Kidney epithelial cell (primary cell): Measurements from ENCODE around the gene ERI2. TPM values are rescaled to one million over a fixed set of nuclear protein-coding genes. Genes with fewer than 3 reads are reported as not detected.

Experiments
- DNase-seq: peaks from one replicate; pipeline ENCODE4 v3.0.0-alpha.2; 2010; ENCODE audit warnings: low read depth
- H3K27me3 ChIP-seq: 2 replicates; pipeline ENCODE4 v1.6.0; 2011; ENCODE audit warnings: low read length; ENCODE audit not compliant: control insufficient read depth, insufficient read depth
- H3K36me3 ChIP-seq: 2 replicates; pipeline ENCODE4 v1.5.1; 2011; ENCODE audit warnings: low read length; ENCODE audit not compliant: control insufficient read depth, insufficient read depth
- H3K4me3 ChIP-seq: 2 replicates; pipeline ENCODE4 v1.5.1; 2011; ENCODE audit warnings: low read depth, mild to moderate bottlenecking, control low read depth, low read length
- total RNA-seq: library from RNA; depleted of rRNA; stranded (reverse); fragments of >200 nt; gene quantifications from 2 replicates; pipeline ENCODE4 v1.2.3, GENCODE V29; 2015
- TF ChIP-seq, protein P1 (sequence below): IDR thresholded peaks from 2 replicates; pipeline ENCODE4 v1.5.1; 2011; ENCODE audit warnings: mild to moderate bottlenecking, moderate library complexity, low read length, control low read depth, inconsistent platforms; ENCODE audit not compliant: insufficient read depth, poor library complexity, severe bottlenecking

Gene ERI2
- total RNA-seq, 1 donor from 2014 or later, result 15.3 TPM

DNA sequence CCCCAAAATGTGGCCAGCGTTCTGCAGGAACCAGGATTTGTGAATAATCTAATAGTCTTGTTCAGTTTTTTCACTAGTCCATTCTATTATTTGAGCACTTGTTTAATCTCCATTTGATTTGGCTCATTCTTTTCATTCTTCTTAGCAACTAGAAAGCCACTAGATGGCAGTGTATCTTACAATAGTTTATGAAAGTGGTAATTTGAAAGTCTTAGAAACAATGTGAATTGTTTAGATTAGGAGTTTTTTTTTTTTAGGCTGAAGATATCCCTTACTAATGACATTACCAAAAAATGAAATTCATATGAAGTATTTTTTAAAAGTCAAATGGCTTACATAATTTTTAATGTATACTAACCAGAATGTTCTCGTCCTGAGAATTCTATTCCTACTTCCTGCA is 6.7 kb downstream of the ERI2 start:
- TF ChIP-seq, protein P1, sequence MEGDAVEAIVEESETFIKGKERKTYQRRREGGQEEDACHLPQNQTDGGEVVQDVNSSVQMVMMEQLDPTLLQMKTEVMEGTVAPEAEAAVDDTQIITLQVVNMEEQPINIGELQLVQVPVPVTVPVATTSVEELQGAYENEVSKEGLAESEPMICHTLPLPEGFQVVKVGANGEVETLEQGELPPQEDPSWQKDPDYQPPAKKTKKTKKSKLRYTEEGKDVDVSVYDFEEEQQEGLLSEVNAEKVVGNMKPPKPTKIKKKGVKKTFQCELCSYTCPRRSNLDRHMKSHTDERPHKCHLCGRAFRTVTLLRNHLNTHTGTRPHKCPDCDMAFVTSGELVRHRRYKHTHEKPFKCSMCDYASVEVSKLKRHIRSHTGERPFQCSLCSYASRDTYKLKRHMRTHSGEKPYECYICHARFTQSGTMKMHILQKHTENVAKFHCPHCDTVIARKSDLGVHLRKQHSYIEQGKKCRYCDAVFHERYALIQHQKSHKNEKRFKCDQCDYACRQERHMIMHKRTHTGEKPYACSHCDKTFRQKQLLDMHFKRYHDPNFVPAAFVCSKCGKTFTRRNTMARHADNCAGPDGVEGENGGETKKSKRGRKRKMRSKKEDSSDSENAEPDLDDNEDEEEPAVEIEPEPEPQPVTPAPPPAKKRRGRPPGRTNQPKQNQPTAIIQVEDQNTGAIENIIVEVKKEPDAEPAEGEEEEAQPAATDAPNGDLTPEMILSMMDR, result peak; percentile 46
- Histone ChIP-seq H3K27me3 (no peaks in the 10 kb centered on the region), H3K4me3 (no peak overlapping the region), H3K36me3 (no peaks in the 10 kb centered on the region)
- no peak for DNase-seq

DNA sequence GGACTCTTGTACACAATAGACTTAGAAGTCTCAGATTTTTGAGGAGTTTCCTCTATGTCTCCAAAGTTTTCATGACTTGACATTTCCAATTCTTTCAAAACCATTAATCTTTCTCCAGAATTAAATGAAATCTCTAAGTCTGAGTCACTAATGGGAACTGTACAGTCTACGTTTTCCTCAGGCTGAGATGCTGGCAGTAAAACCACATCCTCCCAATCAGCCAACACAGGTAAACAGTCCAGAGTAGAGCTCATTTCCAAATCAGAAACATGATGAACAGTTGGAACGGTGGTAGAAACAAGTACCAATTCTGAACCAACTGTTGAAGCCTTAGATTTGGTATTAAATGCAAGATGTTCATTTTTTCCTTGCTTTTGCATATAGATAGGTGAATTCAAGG is 7.9 kb downstream of the ERI2 start:
- H3K4me3 ChIP-seq, result no peak overlapping the region
- H3K27me3 ChIP-seq, result no peaks in the 10 kb centered on the region
- DNase-seq, result no peak
- no peaks in the 10 kb centered on the region for H3K36me3 ChIP-seq
- TF ChIP-seq, protein P1, result no peak

DNA sequence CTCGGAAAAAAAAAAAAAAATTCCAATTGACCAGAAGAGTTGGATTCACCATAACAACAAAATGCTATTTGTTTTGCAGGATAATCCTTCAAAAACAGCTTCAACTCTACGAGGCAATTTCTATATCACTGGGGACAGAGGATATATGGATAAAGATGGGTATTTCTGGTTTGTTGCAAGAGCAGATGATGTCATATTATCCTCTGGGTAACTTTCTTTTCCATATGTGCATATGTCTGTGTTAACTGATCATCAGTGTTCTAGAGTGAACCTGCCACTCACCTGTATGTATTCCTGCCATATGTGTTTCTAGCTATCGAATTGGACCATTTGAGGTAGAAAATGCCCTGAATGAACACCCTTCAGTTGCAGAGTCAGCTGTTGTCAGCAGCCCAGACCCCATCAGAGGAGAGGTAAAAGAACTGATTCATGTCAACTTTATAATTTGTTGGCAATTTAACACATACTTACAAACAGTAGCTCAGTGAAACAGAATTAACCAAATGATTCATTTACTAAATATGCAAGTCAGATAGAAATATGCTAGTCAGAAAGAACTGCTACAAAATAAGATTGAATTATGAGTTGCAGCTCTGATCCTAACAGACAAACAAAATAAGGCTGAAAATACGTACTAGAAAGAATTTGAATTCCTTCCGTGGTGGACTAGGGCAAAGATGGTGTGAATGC is 14.2 kb downstream of the ERI2 start:
- H3K27me3 ChIP-seq, result no peaks in the 10 kb centered on the region
- no peaks in the 10 kb centered on the region for H3K36me3 ChIP-seq
- TF ChIP-seq, protein P1, result no peak
- no peak overlapping the region for H3K4me3 ChIP-seq
- DNase-seq, result no peak

DNA sequence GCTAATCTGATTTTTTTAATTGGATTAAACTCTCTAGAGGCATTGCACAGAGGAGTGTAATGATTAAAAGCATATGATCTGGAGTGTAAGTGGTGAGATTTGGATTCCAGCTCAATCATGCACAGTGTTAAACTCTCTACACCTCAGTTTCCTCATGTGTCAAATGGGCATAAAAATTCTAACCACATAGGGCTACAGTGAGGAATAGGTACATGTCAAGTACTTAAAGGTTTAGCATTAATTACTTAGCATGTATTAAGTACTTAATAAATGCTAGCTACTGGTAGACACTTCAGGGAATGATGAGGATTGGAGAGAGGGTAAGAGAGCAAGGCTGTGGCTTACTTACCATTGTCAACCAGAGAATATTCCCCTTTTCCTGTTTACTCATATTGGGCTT is 17.1 kb downstream of the ERI2 start:
- no peak for DNase-seq
- no peaks in the 10 kb centered on the region for H3K27me3 ChIP-seq
- TF ChIP-seq, protein P1, result no peak
- H3K36me3 ChIP-seq, result no peaks in the 10 kb centered on the region
- H3K4me3 ChIP-seq, result no peak overlapping the region

DNA sequence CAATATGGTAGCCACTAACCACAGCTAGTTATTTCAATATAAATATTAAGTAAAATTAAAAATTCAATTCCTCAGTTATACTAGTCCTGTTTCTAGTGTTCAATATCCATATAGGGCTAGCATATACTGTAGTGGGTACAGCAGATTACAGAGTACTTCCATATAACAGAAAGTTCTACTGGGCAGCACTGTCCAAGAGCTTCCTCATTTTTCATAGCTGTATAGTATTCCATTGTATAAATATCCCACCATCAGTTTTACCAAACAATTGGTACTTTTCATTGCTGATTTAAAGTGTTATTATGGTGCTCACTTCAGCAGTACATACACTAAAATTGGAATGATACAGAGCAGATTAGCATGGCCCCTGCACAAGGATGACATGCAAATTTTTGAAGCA is 22.1 kb downstream of the ERI2 start:
- no peak for DNase-seq
- Histone ChIP-seq H3K36me3 (no peaks in the 10 kb centered on the region), H3K4me3 (no peak overlapping the region), H3K27me3 (no peaks in the 10 kb centered on the region)
- TF ChIP-seq, protein P1, result no peak

DNA sequence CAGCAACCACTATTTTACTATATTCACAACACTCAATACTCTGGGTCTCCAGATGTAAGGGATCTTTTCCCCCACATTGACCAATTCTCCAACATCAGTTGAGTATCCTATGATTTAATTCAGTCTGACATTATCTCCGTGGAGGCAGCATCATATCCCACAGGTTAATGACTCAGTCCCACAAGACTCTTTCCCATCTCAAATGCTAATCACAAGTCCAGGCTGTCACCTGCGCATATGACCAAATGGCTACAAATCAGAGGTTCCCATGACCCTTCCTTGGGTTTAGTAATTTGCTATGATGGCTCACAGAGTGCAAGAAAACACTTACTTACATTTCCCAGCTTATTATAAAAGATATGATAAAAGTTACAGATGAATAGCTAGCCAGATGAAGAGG is 23.8 kb downstream of the ERI2 start:
- Histone ChIP-seq H3K4me3 (no peak overlapping the region), H3K27me3 (no peaks in the 10 kb centered on the region), H3K36me3 (no peaks in the 10 kb centered on the region)
- TF ChIP-seq, protein P1, result no peak
- no peak for DNase-seq
